ENCODE measurements around the gene DNMT3A. TPM values are rescaled to one million over a fixed set of nuclear protein-coding genes. Genes with fewer than 3 reads are reported as not detected.

DNMT3A gene
- polyA plus RNA-seq, 2 donors = 5.0 to 7.3 TPM

GRCh38 chr2:25198576-25198975, 143.1 kb downstream of the DNMT3A start:
- Histone ChIP-seq H3K9me3 (ENCODE audit: control insufficient read depth in 2 of 2, insufficient read depth in 1 of 2, low read depth in 1 of 2, low read length in 1 of 2) (no peaks in the 10 kb centered on the region), H3K27me3 (ENCODE audit: control insufficient read depth in 1 of 2, insufficient read depth in 2 of 2, low read length in 2 of 2) (no peaks in the 10 kb centered on the region), H3K4me3 (ENCODE audit: low read depth in 1 of 2, low read length in 2 of 2) (no peak overlapping the region), H3K4me1 (ENCODE audit: control insufficient read depth in 2 of 2, insufficient read depth in 2 of 2, low read length in 1 of 2) (no peaks in the 10 kb centered on the region), H3K36me3 (ENCODE audit: control insufficient read depth in 2 of 2, insufficient read depth in 2 of 2, low read length in 1 of 2) (no peaks in the 10 kb centered on the region), H3K27ac (ENCODE audit: low read depth in 2 of 2, low read length in 1 of 2) (no peak overlapping the region)
- 73 to 83% methylated on average over 5 of the region's 5 CpGs for WGBS, 2 donors

- H3K27ac ChIP-seq (ENCODE audit: low read depth in 2 of 2, low read length in 1 of 2) = no peak overlapping the region
- H3K4me1 ChIP-seq (ENCODE audit: control insufficient read depth in 2 of 2, insufficient read depth in 2 of 2, low read length in 1 of 2) = no peaks in the 10 kb centered on the region
- no peaks in the 10 kb centered on the region for H3K36me3 ChIP-seq (ENCODE audit: control insufficient read depth in 2 of 2, insufficient read depth in 2 of 2, low read length in 1 of 2)
- H3K27me3 ChIP-seq (ENCODE audit: control insufficient read depth in 1 of 2, insufficient read depth in 2 of 2, low read length in 2 of 2) = no peaks in the 10 kb centered on the region
- WGBS, 2 donors = 52 to 63% methylated on average over 4 of the region's 4 CpGs
- H3K9me3 ChIP-seq (ENCODE audit: control insufficient read depth in 2 of 2, insufficient read depth in 1 of 2, low read depth in 1 of 2, low read length in 1 of 2) = no peaks in the 10 kb centered on the region
- H3K4me3 ChIP-seq (ENCODE audit: low read depth in 1 of 2, low read length in 2 of 2) = no peak overlapping the region
These were observed 143.6 kb downstream of the DNMT3A start for GRCh38 chr2:25198209-25198525.

- Histone ChIP-seq H3K4me1 (ENCODE audit: control insufficient read depth in 2 of 2, insufficient read depth in 2 of 2, low read length in 1 of 2) (no peaks in the 10 kb centered on the region), H3K27me3 (ENCODE audit: control insufficient read depth in 1 of 2, insufficient read depth in 2 of 2, low read length in 2 of 2) (no peaks in the 10 kb centered on the region), H3K27ac (ENCODE audit: low read depth in 2 of 2, low read length in 1 of 2) (no peak overlapping the region), H3K36me3 (ENCODE audit: control insufficient read depth in 2 of 2, insufficient read depth in 2 of 2, low read length in 1 of 2) (no peaks in the 10 kb centered on the region), H3K4me3 (ENCODE audit: low read depth in 1 of 2, low read length in 2 of 2) (no peak overlapping the region), H3K9me3 (ENCODE audit: control insufficient read depth in 2 of 2, insufficient read depth in 1 of 2, low read depth in 1 of 2, low read length in 1 of 2) (no peaks in the 10 kb centered on the region)
- WGBS, 2 donors = 54 to 56% methylated on average over 12 of the region's 12 CpGs
These were observed 144.2 kb downstream of the DNMT3A start for GRCh38 chr2:25197336-25198208.

GRCh38 chr2:25194576-25195122, 147.1 kb downstream of the DNMT3A start:
- 79 to 83% methylated on average over 9 of the region's 9 CpGs for WGBS, 2 donors
- Histone ChIP-seq H3K27me3 (ENCODE audit: control insufficient read depth in 1 of 2, insufficient read depth in 2 of 2, low read length in 2 of 2) (no peaks in the 10 kb centered on the region), H3K27ac (ENCODE audit: low read depth in 2 of 2, low read length in 1 of 2) (no peak overlapping the region), H3K9me3 (ENCODE audit: control insufficient read depth in 2 of 2, insufficient read depth in 1 of 2, low read depth in 1 of 2, low read length in 1 of 2) (no peaks in the 10 kb centered on the region), H3K4me3 (ENCODE audit: low read depth in 1 of 2, low read length in 2 of 2) (no peak overlapping the region), H3K36me3 (ENCODE audit: control insufficient read depth in 2 of 2, insufficient read depth in 2 of 2, low read length in 1 of 2) (no peaks in the 10 kb centered on the region), H3K4me1 (ENCODE audit: control insufficient read depth in 2 of 2, insufficient read depth in 2 of 2, low read length in 1 of 2) (no peaks in the 10 kb centered on the region)

- no peaks in the 10 kb centered on the region for H3K36me3 ChIP-seq (ENCODE audit: control insufficient read depth in 2 of 2, insufficient read depth in 2 of 2, low read length in 1 of 2)
- no peaks in the 10 kb centered on the region for H3K4me1 ChIP-seq (ENCODE audit: control insufficient read depth in 2 of 2, insufficient read depth in 2 of 2, low read length in 1 of 2)
- H3K4me3 ChIP-seq (ENCODE audit: low read depth in 1 of 2, low read length in 2 of 2) = no peak overlapping the region
- no peaks in the 10 kb centered on the region for H3K9me3 ChIP-seq (ENCODE audit: control insufficient read depth in 2 of 2, insufficient read depth in 1 of 2, low read depth in 1 of 2, low read length in 1 of 2)
- no peak overlapping the region for H3K27ac ChIP-seq (ENCODE audit: low read depth in 2 of 2, low read length in 1 of 2)
- H3K27me3 ChIP-seq (ENCODE audit: control insufficient read depth in 1 of 2, insufficient read depth in 2 of 2, low read length in 2 of 2) = no peaks in the 10 kb centered on the region
- 86 to 91% methylated on average over 5 of the region's 5 CpGs for WGBS, 2 donors
These were observed 151.2 kb downstream of the DNMT3A start for GRCh38 chr2:25190536-25190935.

DNA sequence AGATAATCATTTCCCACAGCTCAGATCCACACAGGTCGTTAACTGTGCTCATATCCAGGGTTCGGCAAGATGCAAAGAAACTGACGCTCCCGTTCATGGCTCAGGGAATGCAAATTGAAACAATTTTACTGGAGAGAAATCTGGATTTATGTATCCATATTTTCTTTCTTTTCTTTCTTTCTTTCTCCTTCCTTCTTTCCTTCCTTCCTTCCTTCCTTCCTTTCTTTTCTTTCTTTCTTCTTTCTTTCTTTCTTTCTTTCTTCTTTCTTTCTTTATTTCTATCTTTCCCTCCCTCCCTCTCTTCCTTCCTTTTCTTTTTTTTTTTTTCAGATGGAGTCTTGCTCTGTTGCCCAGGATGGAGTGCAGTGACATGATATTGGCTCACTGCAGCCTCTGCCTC, 153.3 kb downstream of the DNMT3A start:
- Histone ChIP-seq H3K4me1 (ENCODE audit: control insufficient read depth in 2 of 2, insufficient read depth in 2 of 2, low read length in 1 of 2) (peaks cover 0 to 4% of the 10 kb centered on the region in 2 donors), H3K9me3 (ENCODE audit: control insufficient read depth in 2 of 2, insufficient read depth in 1 of 2, low read depth in 1 of 2, low read length in 1 of 2) (no peaks in the 10 kb centered on the region), H3K36me3 (ENCODE audit: control insufficient read depth in 2 of 2, insufficient read depth in 2 of 2, low read length in 1 of 2) (no peaks in the 10 kb centered on the region), H3K27ac (ENCODE audit: low read depth in 2 of 2, low read length in 1 of 2) (no peak overlapping the region), H3K27me3 (ENCODE audit: control insufficient read depth in 1 of 2, insufficient read depth in 2 of 2, low read length in 2 of 2) (no peaks in the 10 kb centered on the region), H3K4me3 (ENCODE audit: low read depth in 1 of 2, low read length in 2 of 2) (no peak overlapping the region)
- 91 to 93% methylated on average over 4 of the region's 4 CpGs for WGBS, 2 donors

GRCh38 chr2:25187729-25188350, 153.9 kb downstream of the DNMT3A start:
- Histone ChIP-seq H3K27me3 (ENCODE audit: control insufficient read depth in 1 of 2, insufficient read depth in 2 of 2, low read length in 2 of 2) (no peaks in the 10 kb centered on the region), H3K4me3 (ENCODE audit: low read depth in 1 of 2, low read length in 2 of 2) (no peak overlapping the region), H3K4me1 (ENCODE audit: control insufficient read depth in 2 of 2, insufficient read depth in 2 of 2, low read length in 1 of 2) (peaks cover 0 to 4% of the 10 kb centered on the region in 2 donors), H3K9me3 (ENCODE audit: control insufficient read depth in 2 of 2, insufficient read depth in 1 of 2, low read depth in 1 of 2, low read length in 1 of 2) (no peaks in the 10 kb centered on the region), H3K27ac (ENCODE audit: low read depth in 2 of 2, low read length in 1 of 2) (no peak overlapping the region), H3K36me3 (ENCODE audit: control insufficient read depth in 2 of 2, insufficient read depth in 2 of 2, low read length in 1 of 2) (no peaks in the 10 kb centered on the region)
- 65 to 75% methylated on average over 11 of the region's 11 CpGs for WGBS, 2 donors

GRCh38 chr2:25184254-25184653, 157.5 kb downstream of the DNMT3A start:
- WGBS, 2 donors = 47 to 49% methylated on average over 5 of the region's 5 CpGs
- H3K9me3 ChIP-seq (ENCODE audit: control insufficient read depth in 2 of 2, insufficient read depth in 1 of 2, low read depth in 1 of 2, low read length in 1 of 2) = no peaks in the 10 kb centered on the region
- H3K27ac ChIP-seq (ENCODE audit: low read depth in 2 of 2, low read length in 1 of 2) = peak overlapping the region; percentile 67 to 87
- no peaks in the 10 kb centered on the region for H3K27me3 ChIP-seq (ENCODE audit: control insufficient read depth in 1 of 2, insufficient read depth in 2 of 2, low read length in 2 of 2)
- H3K36me3 ChIP-seq (ENCODE audit: control insufficient read depth in 2 of 2, insufficient read depth in 2 of 2, low read length in 1 of 2) = no peaks in the 10 kb centered on the region
- peaks cover 0 to 4% of the 10 kb centered on the region in 2 donors for H3K4me1 ChIP-seq (ENCODE audit: control insufficient read depth in 2 of 2, insufficient read depth in 2 of 2, low read length in 1 of 2)
- no peak overlapping the region for H3K4me3 ChIP-seq (ENCODE audit: low read depth in 1 of 2, low read length in 2 of 2)

GRCh38 chr2:25178976-25179375, 162.7 kb downstream of the DNMT3A start:
- H3K27ac ChIP-seq (ENCODE audit: low read depth in 2 of 2, low read length in 1 of 2) = no peak overlapping the region
- H3K27me3 ChIP-seq (ENCODE audit: control insufficient read depth in 1 of 2, insufficient read depth in 2 of 2, low read length in 2 of 2) = no peaks in the 10 kb centered on the region
- H3K4me1 ChIP-seq (ENCODE audit: control insufficient read depth in 2 of 2, insufficient read depth in 2 of 2, low read length in 1 of 2) = peaks cover 0 to 1% of the 10 kb centered on the region in 2 donors
- 87 to 88% methylated on average over 10 of the region's 10 CpGs for whole genome bisulfite sequencing, 2 donors
- H3K4me3 ChIP-seq (ENCODE audit: low read depth in 1 of 2, low read length in 2 of 2) = no peak overlapping the region
- H3K36me3 ChIP-seq (ENCODE audit: control insufficient read depth in 2 of 2, insufficient read depth in 2 of 2, low read length in 1 of 2) = no peaks in the 10 kb centered on the region
- H3K9me3 ChIP-seq (ENCODE audit: control insufficient read depth in 2 of 2, insufficient read depth in 1 of 2, low read depth in 1 of 2, low read length in 1 of 2) = no peaks in the 10 kb centered on the region
